GM23338 (cell line): ENCODE data around the gene NTM. TPM values are rescaled to one million over a fixed set of nuclear protein-coding genes. Genes with fewer than 3 reads are reported as not detected.

Experiments used
- ATAC-seq: fragments of 200-7000 bp; cut with Tn5 transposase; 3 replicates; pipeline ENCODE4 v1.9.1; 2020
- DNase-seq: peaks from one replicate; pipeline ENCODE4 v3.0.0-alpha.2; 2015; ENCODE audit warnings: low spot score
- H2AFZ ChIP-seq: fragments of 200-600 bp; sonication (generic); 2 replicates; pipeline ENCODE4 v1.8.0; 2016; ENCODE audit warnings: antibody characterized with exemption, mild to moderate bottlenecking, moderate library complexity
- H3F3A ChIP-seq: fragments of 200-600 bp; sonication (generic); replicated peaks from 2 replicates; pipeline ENCODE4 v1.8.0; 2017; ENCODE audit warnings: antibody characterized with exemption, mixed run types, low read depth
- H3K27ac ChIP-seq: fragments of 200-600 bp; sonication (generic); 2 replicates; pipeline ENCODE4 v1.6.1; 2016; ENCODE audit warnings: low read depth
- H3K27me3 ChIP-seq: fragments of 200-600 bp; sonication (generic); 2 replicates; pipeline ENCODE4 v1.8.0; 2016; ENCODE audit warnings: mild to moderate bottlenecking, mixed run types, moderate library complexity; ENCODE audit not compliant: insufficient read depth
- H3K36me3 ChIP-seq: fragments of 200-600 bp; sonication (generic); 2 replicates; pipeline ENCODE4 v1.8.0; 2016; ENCODE audit warnings: mild to moderate bottlenecking; ENCODE audit not compliant: insufficient read depth
- H3K4me1 ChIP-seq: fragments of 200-600 bp; sonication (generic); 2 replicates; pipeline ENCODE4 v1.8.0; 2016; ENCODE audit warnings: mild to moderate bottlenecking, moderate library complexity; ENCODE audit not compliant: insufficient read depth
- H3K4me2 ChIP-seq: fragments of 200-600 bp; sonication (generic); 2 replicates; pipeline ENCODE4 v1.7.1; 2017; ENCODE audit warnings: mixed run types
- H3K4me3 ChIP-seq: fragments of 200-600 bp; sonication (generic); 2 replicates; pipeline ENCODE4 v1.6.1; 2016; ENCODE audit warnings: mixed run types
- H3K79me2 ChIP-seq: fragments of 200-600 bp; sonication (generic); replicated peaks from 2 replicates; pipeline ENCODE4 v1.8.0; 2017; ENCODE audit warnings: mild to moderate bottlenecking; ENCODE audit not compliant: insufficient read depth
- H3K9me2 ChIP-seq: fragments of 200-600 bp; sonication (generic); 2 replicates; pipeline ENCODE4 v1.8.0; 2017; ENCODE audit not compliant: insufficient read depth
- H4K20me1 ChIP-seq: fragments of 200-600 bp; sonication (generic); replicated peaks from 2 replicates; pipeline ENCODE4 v1.8.0; 2017; ENCODE audit warnings: mild to moderate bottlenecking; ENCODE audit not compliant: insufficient read depth
- H3K27ac Mint-ChIP-seq: 2 replicates; pipeline ENCODE4 v1.8.0; 2020; ENCODE audit warnings: inconsistent platforms, mild to moderate bottlenecking, moderate library complexity, mixed read lengths
- H3K27me3 Mint-ChIP-seq: 3 replicates; pipeline ENCODE4 v1.8.0; 2022; ENCODE audit warnings: low read depth, mild to moderate bottlenecking, moderate library complexity, mixed read lengths, inconsistent platforms; ENCODE audit not compliant: insufficient read depth, poor library complexity
- H3K36me3 Mint-ChIP-seq: 3 replicates; pipeline ENCODE4 v1.8.0; 2021; ENCODE audit warnings: low read depth, mild to moderate bottlenecking, inconsistent platforms, moderate library complexity, mixed read lengths
- H3K4me1 Mint-ChIP-seq: 3 replicates; pipeline ENCODE4 v1.8.0; 2020; ENCODE audit warnings: mild to moderate bottlenecking, inconsistent platforms, mixed read lengths
- H3K4me3 Mint-ChIP-seq: 3 replicates; pipeline ENCODE4 v1.8.0; 2021; ENCODE audit warnings: moderate library complexity, mild to moderate bottlenecking, inconsistent platforms, mixed read lengths
- H3K9me3 Mint-ChIP-seq: 3 replicates; pipeline ENCODE4 v1.8.0; 2020; ENCODE audit warnings: moderate library complexity, mild to moderate bottlenecking, inconsistent platforms, mixed read lengths
- CTCF ChIP-seq, 2 experiments: fragments of 200-600 bp in 1 of 2; sonication (generic) in 1 of 2; conservative IDR thresholded peaks; 2 replicates each; pipeline versions ENCODE4 v1.5.1 to v1.6.1; 2016 to 2017; ENCODE audit warnings: antibody characterized with exemption in 2 of 2, low read depth in 2 of 2, mild to moderate bottlenecking in 2 of 2, moderate library complexity in 1 of 2
- ETS1 ChIP-seq: IDR thresholded peaks from 2 replicates; pipeline ENCODE4 v1.6.1; 2016; ENCODE audit warnings: antibody characterized with exemption
- NANOG ChIP-seq: IDR thresholded peaks from 2 replicates; pipeline ENCODE4 v1.6.1; 2016; ENCODE audit warnings: antibody characterized with exemption, borderline replicate concordance
- POLR2AphosphoS5 ChIP-seq: IDR thresholded peaks from 2 replicates; pipeline ENCODE4 v1.6.1; 2016; ENCODE audit warnings: antibody characterized with exemption, low read depth
- STAT1 ChIP-seq: IDR thresholded peaks from one replicate; pipeline ENCODE4 v1.6.1; 2016; ENCODE audit warnings: antibody characterized with exemption; ENCODE audit not compliant: unreplicated experiment
- ZNF114 ChIP-seq: fragments of 250-450 bp; sonication (Bioruptor Pico); IDR thresholded peaks from 2 replicates; pipeline ENCODE4 v1.5.0; 2020; ENCODE audit warnings: mild to moderate bottlenecking, moderate library complexity
- ZNF462 ChIP-seq: fragments of 250-450 bp; sonication (Bioruptor Pico); IDR thresholded peaks from 2 replicates; pipeline ENCODE4 v1.5.0; 2020; ENCODE audit warnings: mild to moderate bottlenecking, moderate library complexity
- polyA plus RNA-seq: library from polyadenylated mRNA; unstranded; fragments of >200 nt; fragmentation: Nextera tagmentation; extraction: Ambion mirVana; gene quantifications from 2 replicates; pipeline ENCODE4 v1.2.1, GENCODE V29; 2016
- total RNA-seq: library from RNA; depleted of rRNA; stranded (reverse); fragments of >200 nt; shearing (Covaris generic); gene quantifications from 2 replicates; pipeline ENCODE4 v1.2.3, GENCODE V29; 2014

Gene NTM
- total and polyA plus RNA-seq, 2 experiments from 2014 or later, result 10.6 to 14.6 TPM

- TF ChIP-seq ZNF462 (CRISPR knock-in tag) (no peak), POLR2AphosphoS5 (no peak), ZNF114 (no peak), STAT1 (no peak)
Observed at GRCh38 chr11:131478341-131478740, 107.9 kb downstream of the NTM start (continued).

GRCh38 chr11:131481303-131481702, 110.9 kb downstream of the NTM start:
- DNase-seq (no peak), ATAC-seq (no peak)
- TF ChIP-seq ZNF462 (CRISPR knock-in tag) (no peak), CTCF (conservative IDR thresholded peaks at IDR 0.05; ENCODE audit: low read depth in 2 of 2) (no peak), ETS1 (no peak), NANOG (no peak), STAT1 (no peak)
- Mint-ChIP-seq H3K27ac (no peak overlapping the region), H3K27me3 (no peaks in the 10 kb centered on the region), H3K4me1 (peaks cover 10% of the 10 kb centered on the region), H3K9me3 (no peaks in the 10 kb centered on the region), H3K36me3 (no peaks in the 10 kb centered on the region), H3K4me3 (no peak overlapping the region)
- Histone ChIP-seq H4K20me1 (0 out of 2 replicates have a peak, but pooled peaks cover 5% of the 10 kb centered on the region), H3K27ac (no peak overlapping the region), H3K27me3 (no peaks in the 10 kb centered on the region), H3F3A (no peaks in the 10 kb centered on the region), H3K4me2 (no peak overlapping the region), H3K36me3 (no peaks in the 10 kb centered on the region), H3K79me2 (no peaks in the 10 kb centered on the region), H3K4me1 (no peaks in the 10 kb centered on the region), H2AFZ (no peak overlapping the region), H3K9me2 (0 out of 2 replicates have a peak, but pooled peaks cover 3% of the 10 kb centered on the region), H3K4me3 (no peak overlapping the region)
